ENCODE data around the gene AQP9.

GRCh38 chr15:58118272-58118671 lies 19.9 kb upstream of the AQP9 start:
- TF ChIP-seq CTCF (IDR thresholded peaks at IDR 0.05): no peak
- TF ChIP-seq POLR2A (IDR thresholded peaks at IDR 0.05): no peak
- no peak for TF ChIP-seq EP300 (IDR thresholded peaks at IDR 0.05)

All from tibial nerve (tissue), 4 donors.